CD4-positive, alpha-beta T cell treated with Interleukin-17A for 1 hour (primary cell): ENCODE measurements around the gene GID4.
"Not testable (repeated sequence)": the region's sequence is repeated elsewhere in the genome, so short reads cannot be mapped to it uniquely, and the experiment has no call there.

Source experiments
- DNase-seq: peaks from one replicate; pipeline ENCODE4 v3.0.0-alpha.2; 2020

The GID4 gene

GRCh38 chr17:18038861-18039534 is at the start of gene GID4, which contains the start of gene ATPAF2:
TSS of gene GID4 (plus strand) at chr17:18039408. CDS start at chr17:18039465, 57 bp downstream.
TSS of gene ATPAF2 (minus strand) at chr17:18039168. CDS start at chr17:18039013, 155 bp downstream.
- peak; percentile 99 for DNase-seq

- DNase-seq: no peak
Observed at GRCh38 chr17:17989618-17990017, 49.6 kb upstream of the GID4 start.

GRCh38 chr17:17990282-17990681 is 48.9 kb upstream of the GID4 start:
- DNase-seq: no peak

GRCh38 chr17:17993366-17993765 is 45.8 kb upstream of the GID4 start:
- DNase-seq: no peak

- DNase-seq: no peak
Observed at GRCh38 chr17:17993852-17994251, 45.4 kb upstream of the GID4 start.

GRCh38 chr17:17994271-17995069 is 44.7 kb upstream of the GID4 start:
- peak; percentile 18 for DNase-seq

GRCh38 chr17:17995887-17996286 is 43.3 kb upstream of the GID4 start:
- DNase-seq: not testable (repeated sequence)

- no peak for DNase-seq
Observed at GRCh38 chr17:17998934-17999333, 40.3 kb upstream of the GID4 start.

GRCh38 chr17:17999364-18000029 is 39.7 kb upstream of the GID4 start:
- no peak for DNase-seq

GRCh38 chr17:18000030-18000408 is 39.2 kb upstream of the GID4 start:
- no peak for DNase-seq

GRCh38 chr17:18002171-18002570 is 37.0 kb upstream of the GID4 start:
- DNase-seq: no peak

- DNase-seq: no peak
Observed at GRCh38 chr17:18004345-18004744, 34.9 kb upstream of the GID4 start.

- DNase-seq: no peak
Observed at GRCh38 chr17:18004884-18005305, 34.3 kb upstream of the GID4 start.

GRCh38 chr17:18005496-18005895 is 33.7 kb upstream of the GID4 start:
- no peak for DNase-seq

- DNase-seq: no peak
Observed at GRCh38 chr17:18006495-18007239, 32.5 kb upstream of the GID4 start.

- DNase-seq: no peak
Observed at GRCh38 chr17:18008496-18009268, 30.5 kb upstream of the GID4 start.

GRCh38 chr17:18009609-18010420 is 29.4 kb upstream of the GID4 start:
- no peak for DNase-seq

- DNase-seq: no peak
Observed at GRCh38 chr17:18011286-18011685, 27.9 kb upstream of the GID4 start.

- DNase-seq: no peak
Observed at GRCh38 chr17:18014006-18014405, 25.2 kb upstream of the GID4 start.

GRCh38 chr17:18015593-18015992 is 23.6 kb upstream of the GID4 start:
- DNase-seq: no peak

- DNase-seq: no peak
Observed at GRCh38 chr17:18016426-18016825, 22.8 kb upstream of the GID4 start.
